ENCODE data around the gene ADGRD2.

ADGRD2 gene

GRCh38 chr9:124436320-124436719 is 13.9 kb upstream of the ADGRD2 start:
- DNase-seq (ENCODE audit: low spot score) = no peak

GRCh38 chr9:124437086-124437485 is 13.2 kb upstream of the ADGRD2 start:
- no peak for DNase-seq (ENCODE audit: low spot score)

GRCh38 chr9:124438091-124438490 is 12.2 kb upstream of the ADGRD2 start:
- no peak for DNase-seq (ENCODE audit: low spot score)

- DNase-seq (ENCODE audit: low spot score) = no peak
Observed at GRCh38 chr9:124439086-124439485, 11.2 kb upstream of the ADGRD2 start.

- DNase-seq (ENCODE audit: low spot score) = no peak
Observed at GRCh38 chr9:124439686-124440243, 10.5 kb upstream of the ADGRD2 start.

GRCh38 chr9:124440786-124441185 is 9.5 kb upstream of the ADGRD2 start:
- no peak for DNase-seq (ENCODE audit: low spot score)

GRCh38 chr9:124441291-124441690 is 9.0 kb upstream of the ADGRD2 start:
- DNase-seq (ENCODE audit: low spot score) = no peak

GRCh38 chr9:124442379-124442778 is 7.9 kb upstream of the ADGRD2 start:
- no peak for DNase-seq (ENCODE audit: low spot score)

GRCh38 chr9:124442826-124443225 is 7.4 kb upstream of the ADGRD2 start:
- DNase-seq (ENCODE audit: low spot score) = no peak

- no peak for DNase-seq (ENCODE audit: low spot score)
Observed at GRCh38 chr9:124443625-124444024, 6.6 kb upstream of the ADGRD2 start.

- DNase-seq (ENCODE audit: low spot score) = no peak
Observed at GRCh38 chr9:124444166-124444565, 6.1 kb upstream of the ADGRD2 start.

- no peak for DNase-seq (ENCODE audit: low spot score)
Observed at GRCh38 chr9:124447297-124447661, 3.0 kb upstream of the ADGRD2 start.

GRCh38 chr9:124448019-124448418 is 2.2 kb upstream of the ADGRD2 start:
- DNase-seq (ENCODE audit: low spot score) = peak; percentile 13

GRCh38 chr9:124449381-124450151 is 685 bp upstream of the ADGRD2 start:
- DNase-seq (ENCODE audit: low spot score) = no peak

GRCh38 chr9:124450931-124451661 is 845 bp downstream of the ADGRD2 start:
- DNase-seq (ENCODE audit: low spot score) = no peak

- no peak for DNase-seq (ENCODE audit: low spot score)
Observed at GRCh38 chr9:124452326-124452725, 2.1 kb downstream of the ADGRD2 start.

GRCh38 chr9:124452841-124453585 is 2.8 kb downstream of the ADGRD2 start:
- DNase-seq (ENCODE audit: low spot score) = no peak

GRCh38 chr9:124453586-124454191 is 3.4 kb downstream of the ADGRD2 start:
- no peak for DNase-seq (ENCODE audit: low spot score)

GRCh38 chr9:124454296-124454695 is 4.0 kb downstream of the ADGRD2 start:
- no peak for DNase-seq (ENCODE audit: low spot score)

GRCh38 chr9:124454791-124455443 is 4.7 kb downstream of the ADGRD2 start:
- DNase-seq (ENCODE audit: low spot score) = no peak

GRCh38 chr9:124455820-124456219 is 5.6 kb downstream of the ADGRD2 start:
- DNase-seq (ENCODE audit: low spot score) = no peak

Data from cerebellar cortex (tissue), 1 donor.